Effector CD8-positive, alpha-beta T cell (primary cell): ENCODE results near the gene CASP8.

Experiments used
- DNase-seq: peaks from one replicate; lab custom pipeline; 2025; lab: John Stamatoyannopoulos, UW

Gene CASP8

DNA sequence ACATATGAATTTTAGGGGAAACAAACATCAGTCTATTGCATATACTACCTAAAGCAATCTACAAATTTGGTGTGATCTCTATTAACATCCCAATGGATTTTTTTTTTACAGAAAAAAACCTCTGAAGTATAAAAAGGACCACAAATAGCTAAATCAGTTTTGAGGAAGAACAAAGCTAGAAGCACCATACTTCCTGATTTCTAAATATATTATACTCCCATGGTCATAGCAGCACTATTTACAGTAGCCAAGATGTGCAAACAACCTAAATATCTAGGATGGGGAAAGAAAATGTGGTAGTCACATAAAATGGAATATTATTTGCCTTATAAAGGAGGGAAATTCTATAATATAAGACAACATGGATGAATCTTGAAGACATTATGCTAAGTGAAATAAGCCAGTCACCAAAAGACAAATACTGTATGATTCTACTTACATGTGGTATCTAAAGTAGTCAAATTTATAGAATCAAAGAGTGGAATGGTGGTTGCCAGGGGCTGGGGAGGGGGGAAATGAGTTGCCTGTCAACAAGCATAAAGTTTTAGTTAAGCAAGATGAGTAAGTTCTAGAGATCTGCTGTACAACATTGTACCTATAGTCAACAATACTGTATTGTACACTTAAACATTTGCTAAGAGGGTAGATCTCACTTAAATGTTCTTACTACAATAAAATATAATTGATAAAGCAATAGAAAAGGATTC, 17.6 kb upstream of the CASP8 start:
- DNase-seq, result no peak

DNA sequence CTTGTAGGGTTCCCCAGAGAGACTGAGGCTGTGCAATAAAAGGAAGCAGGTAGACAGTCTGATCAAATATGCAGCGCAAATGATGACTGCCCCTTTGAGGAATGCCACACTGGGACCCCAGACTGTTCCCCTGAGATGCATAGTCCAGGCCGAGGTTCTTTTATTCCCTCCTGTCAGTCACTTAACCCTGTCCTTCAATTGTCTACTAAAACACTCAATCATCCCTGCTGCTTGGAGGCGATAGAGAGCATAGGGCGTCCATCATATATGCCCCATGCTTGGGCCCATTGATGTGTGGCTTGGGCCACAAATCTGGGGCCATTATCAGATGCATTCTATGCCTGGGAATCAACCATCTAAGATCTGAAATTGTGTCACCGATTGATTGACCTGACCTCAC, 15.5 kb upstream of the CASP8 start:
- no peak for DNase-seq

DNA sequence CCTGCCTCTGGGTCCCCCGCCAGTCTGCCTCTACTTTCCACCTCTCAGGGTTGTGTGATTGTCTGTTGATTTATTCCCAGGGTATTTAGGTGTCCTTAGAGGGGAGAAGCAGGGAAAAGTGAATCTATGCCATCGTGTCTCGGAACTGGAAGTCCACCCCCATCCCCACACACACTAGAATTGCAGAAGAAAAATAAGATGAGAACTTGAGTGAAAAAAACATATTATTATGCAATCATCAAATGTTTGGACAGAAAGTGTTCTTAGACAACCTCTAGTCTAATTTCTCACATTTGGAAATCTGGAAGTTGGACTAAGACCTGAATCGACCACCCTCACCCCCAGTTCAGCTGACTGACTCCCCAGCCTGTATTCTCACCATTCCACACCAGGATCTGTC, 14.1 kb upstream of the CASP8 start:
- no peak for DNase-seq

DNA sequence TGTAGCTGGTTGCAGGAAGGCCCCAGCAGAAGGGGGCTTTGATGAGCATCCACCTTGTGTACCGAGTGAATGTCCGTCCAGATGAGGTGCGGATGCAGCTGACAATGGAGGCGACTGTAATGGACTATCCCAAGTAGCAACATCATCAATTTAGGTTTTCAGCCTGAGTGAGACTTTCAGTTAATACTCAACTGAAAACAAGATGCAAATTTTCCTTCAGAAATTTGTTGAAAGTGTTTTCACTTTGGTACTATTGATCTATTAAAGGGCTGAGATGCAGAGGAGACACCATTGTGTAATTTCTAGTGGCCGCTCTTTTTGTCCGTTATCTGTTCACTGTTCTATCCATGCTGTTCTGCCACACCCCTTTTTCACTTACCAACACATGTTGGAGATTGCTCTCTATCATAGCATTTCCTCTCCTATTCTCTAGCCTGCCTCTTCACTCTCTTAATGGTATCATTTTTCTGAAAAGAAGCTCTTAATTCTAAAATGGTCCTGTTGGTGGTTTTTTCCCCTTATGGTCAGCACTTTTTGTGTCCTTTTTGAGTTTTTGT, 12.0 kb upstream of the CASP8 start:
- DNase-seq, result no peak

DNA sequence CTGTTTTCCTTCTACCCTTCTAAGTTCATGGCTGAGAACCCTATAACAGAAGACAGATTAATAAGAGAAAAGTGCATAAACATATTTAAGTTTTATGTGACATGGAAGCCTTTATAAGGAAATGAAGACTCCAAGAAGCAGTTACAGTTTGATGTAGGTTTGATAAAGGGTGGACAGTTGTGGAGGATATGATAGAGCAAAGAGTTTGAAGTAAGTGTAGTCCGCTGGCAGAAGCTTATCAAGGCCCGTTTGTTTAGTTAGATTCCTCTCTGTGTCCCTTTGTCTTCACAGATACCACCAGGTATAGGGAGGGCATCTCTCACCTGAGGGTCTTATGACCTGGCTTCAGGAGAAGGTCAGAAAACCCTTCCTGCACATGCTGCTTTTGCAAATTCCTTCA, 10.4 kb upstream of the CASP8 start:
- no peak for DNase-seq

DNA sequence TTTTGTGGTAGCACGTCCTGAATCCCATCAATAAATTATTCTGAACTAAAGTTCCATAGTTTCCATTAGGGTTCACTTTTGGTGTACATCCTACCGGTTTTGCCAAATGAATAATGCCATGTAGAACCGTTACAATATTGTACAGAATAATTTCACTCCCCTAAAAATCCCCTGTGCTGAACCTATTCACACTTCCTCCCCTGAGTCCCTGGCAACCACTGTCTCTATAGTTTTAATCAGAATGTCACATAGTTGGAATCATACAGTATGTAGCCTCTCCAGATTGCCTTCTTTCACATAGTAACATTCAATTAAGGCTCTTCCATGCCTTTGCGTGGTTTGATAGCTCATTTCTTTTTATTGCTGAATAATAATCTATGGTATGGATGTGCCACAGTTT, 9.6 kb upstream of the CASP8 start:
- DNase-seq, result no peak

DNA sequence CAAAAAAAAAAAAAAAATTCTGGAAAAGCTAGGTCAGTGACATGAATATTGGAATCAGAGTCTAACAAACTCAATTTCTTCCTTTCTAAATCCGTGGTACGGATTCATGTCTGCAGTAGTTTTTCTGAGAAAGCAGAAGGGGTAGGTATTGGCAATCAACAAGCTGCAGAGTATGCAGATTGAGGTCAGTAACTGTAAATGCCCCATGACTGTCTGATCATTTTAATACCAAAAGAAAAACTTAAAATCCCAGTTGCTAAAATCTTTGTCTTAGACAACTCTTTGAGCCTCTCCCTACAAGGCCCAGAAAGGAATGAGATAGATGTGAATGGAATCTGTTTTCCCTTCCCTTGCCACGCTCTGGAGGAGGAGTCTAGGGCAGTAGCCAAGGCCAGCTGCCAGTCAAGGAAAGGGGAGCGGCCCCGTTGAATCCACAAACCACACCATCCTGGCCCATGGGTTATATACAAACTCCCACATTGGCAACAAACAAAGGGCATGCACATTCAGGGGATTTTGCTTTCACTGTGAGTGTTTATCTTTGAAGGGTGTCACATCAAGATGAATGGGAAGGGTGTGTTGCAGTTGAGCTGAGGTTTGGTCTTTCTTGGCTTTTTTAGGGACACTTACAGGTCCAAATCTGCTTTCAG, 6.1 kb upstream of the CASP8 start:
- DNase-seq, result no peak

DNA sequence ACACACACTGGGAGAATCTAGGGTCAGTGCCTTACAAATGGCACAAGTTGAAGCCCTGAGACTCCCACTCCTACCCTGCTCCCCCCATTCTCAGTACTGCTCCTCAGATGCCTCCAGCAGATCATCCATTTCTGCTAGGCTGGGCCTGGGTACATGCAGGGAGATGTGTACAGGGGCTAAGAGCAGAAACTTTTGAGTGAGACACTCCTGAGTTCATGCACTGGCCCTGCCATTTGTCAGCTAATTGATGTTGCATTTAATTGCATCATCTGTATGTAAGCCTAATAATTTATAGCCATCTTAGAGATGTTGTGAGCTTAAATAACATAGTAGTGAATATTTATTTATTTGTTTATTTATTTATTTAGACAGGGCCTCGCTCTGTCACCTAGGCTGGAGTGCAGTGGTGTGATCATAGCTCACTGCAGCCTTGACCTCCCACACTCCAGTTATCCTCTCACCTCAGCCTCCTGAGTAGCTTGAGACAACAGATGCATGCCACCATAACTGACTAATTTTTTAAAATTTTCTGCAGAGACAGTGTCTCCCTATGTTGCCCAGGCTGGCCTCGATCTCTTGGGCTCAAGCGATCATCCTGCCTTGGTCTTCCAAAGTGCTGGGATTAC, 4.8 kb upstream of the CASP8 start:
- DNase-seq, result no peak

DNA sequence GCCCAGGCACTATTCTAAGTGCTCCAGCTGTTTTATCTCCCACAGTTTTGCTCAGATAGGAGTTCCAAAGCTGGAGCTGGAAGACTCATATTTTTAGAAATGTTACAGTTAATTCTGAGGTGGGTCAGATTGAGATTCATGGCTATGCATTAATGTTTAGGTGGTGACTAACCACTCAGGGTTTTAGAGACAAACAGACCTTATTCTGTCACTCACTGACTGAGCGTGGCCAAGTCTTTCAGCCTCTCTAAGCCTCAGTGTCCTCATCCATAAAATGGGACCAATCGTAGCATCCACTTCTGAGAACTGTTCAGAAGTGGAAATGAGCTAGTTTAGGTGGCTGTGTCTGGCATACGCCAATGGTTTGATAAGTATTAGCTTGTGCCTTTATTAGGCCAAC, 4.3 kb upstream of the CASP8 start:
- DNase-seq, result no peak

DNA sequence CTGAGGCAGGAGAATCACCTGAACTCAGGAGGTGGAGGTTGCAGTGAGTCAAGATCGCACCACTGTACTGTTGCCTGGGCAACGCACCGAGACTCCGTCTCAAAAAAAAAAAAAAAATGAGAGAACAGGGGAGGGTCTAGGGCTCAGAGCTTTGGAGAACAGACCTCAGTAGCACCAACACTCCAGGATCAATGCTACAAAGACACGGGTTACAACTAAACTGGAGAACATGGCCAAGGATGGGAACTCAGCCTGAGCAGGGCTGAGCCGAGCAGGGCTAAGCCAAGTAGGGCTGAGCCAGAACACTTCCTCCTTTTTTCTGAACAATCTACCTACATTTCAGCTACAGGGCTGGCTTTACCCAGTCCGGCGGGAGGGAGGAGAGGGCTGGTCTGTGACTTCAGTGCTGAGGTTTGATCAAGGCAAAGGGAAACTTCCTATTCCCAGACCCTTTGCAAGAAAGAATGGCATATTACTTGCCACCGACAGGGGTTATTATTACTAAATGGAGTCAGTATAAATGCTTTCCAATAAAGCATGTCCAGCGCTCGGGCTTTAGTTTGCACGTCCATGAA, 2.9 kb upstream of the CASP8 start:
- peak; percentile 31 for DNase-seq

DNA sequence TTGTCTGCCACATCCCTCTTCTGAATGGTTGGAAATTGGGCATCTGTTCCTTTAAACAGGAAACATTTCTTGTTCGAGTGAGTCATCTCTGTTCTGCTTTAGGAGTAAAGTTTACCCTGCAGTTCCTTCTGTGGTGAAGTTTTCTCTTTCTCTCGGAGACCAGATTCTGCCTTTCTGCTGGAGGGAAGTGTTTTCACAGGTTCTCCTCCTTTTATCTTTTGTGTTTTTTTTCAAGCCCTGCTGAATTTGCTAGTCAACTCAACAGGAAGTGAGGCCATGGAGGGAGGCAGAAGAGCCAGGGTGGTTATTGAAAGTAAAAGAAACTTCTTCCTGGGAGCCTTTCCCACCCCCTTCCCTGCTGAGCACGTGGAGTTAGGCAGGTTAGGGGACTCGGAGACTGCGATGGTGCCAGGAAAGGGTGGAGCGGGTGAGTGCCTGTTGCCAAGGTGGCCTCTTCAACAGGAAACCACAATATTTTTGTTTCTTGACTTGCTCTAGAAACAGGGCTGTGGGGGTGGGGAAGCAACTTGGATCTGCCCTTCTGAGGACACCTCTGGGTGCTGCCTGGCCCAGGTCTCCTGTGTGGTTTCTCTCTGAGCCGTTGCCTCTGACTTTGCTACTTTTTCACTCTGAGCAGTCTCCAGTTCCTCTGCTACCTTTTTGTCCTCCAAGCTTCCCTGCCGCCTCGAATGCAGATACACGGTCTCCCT, 2.2 kb upstream of the CASP8 start:
- peak; percentile 81 for DNase-seq

DNA sequence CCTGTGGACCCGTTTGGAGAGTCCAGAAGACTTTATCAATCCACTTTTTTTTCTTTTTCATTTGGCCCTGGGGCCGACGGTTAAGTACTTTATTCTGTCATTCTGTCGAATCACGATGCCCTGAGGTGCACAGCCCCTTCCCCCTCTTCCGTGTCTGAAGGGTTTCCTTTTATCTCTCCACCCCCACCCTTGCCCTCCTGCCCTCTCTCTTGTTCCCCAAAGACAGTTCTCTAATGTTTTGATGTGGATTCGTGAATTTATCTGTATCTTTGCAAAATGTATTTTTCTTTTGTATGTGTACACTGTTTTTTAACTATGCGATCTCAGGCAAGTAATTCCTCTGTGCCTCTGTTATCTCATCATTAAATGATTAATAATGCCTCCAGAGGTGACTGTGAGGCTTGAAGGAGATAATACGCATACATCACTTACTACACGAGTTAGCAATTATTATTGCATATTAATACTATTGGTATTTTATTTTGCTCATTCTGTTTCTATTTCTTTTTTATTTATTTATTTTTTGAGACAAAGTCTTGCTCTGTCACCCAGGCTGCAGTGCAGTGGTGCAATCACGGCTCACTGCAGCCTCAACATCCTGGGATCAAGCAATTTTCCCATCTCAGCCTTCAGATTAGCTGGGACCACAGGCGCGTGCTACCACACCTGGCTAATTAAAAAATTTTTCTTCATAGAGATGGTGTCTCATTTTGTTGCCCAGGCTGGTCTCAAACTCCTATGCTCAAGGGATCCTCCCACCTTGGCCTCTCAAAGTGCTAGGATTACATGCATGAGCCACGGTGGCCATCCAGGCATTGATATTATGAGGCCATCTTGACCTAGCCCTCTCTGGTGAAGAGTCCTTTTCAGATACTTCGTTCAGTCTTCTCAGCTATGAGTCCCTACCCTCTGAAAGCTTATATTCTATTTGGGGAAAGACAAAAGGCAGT, 1.4 kb upstream of the CASP8 start:
- DNase-seq, result no peak

DNA sequence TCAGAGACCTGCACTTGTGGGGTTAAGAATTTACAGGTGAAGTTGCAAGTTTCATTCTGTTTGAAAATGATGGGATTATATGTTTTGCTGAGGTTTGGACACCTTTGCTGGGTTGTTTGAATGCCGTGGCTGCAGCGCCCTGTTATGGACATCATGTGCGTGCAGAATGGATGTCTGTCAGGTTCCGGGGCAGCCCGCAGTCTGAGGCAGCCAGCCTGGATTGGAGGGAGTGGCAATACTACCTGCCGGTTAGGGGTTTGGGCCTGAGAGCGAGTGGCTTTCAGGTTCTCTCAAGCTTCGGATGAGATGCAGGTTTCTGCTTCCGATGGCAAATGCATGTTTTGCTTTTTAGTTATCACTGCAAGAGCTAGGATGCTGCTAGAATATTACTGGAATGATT, 1.1 kb downstream of the CASP8 start:
- DNase-seq, result peak; percentile 22

DNA sequence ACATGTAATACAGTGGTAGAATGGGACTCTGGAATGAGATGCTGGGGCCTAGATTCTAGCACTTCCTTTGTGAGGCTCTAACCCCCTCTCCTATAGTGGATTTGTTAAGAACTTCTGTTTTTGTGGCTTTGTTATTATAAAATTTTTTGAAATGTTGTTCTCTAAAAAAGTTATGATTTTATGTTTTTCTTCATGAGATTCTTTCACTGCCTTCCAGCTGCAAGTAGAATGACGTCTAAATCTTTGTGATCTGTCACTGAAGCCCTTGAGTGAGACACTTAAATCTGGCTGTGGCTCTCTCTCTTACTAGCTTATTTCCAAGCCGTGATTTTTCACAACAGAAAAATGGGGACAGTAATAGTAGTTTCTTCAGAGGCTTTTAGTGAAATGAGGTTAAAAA, 1.6 kb downstream of the CASP8 start:
- DNase-seq, result no peak

DNA sequence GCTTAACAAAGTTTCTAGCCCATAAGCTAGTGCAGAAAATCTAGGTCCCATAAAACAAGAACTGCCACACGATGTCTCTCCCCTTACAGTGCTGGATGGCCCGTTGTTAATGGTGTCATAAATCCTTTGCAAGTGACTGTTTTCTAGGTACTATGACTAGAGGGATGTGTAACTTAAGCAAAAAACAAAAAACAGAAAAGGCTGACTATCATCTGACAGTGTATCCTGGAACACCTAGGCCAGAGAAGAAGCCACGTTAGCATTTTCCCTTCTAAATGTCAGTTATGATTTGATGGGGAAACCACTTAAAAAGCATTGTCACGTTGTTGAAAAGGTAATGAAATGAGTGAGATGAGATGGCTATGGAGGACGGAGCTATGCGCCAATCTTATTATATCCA, 2.4 kb downstream of the CASP8 start:
- DNase-seq, result no peak

DNA sequence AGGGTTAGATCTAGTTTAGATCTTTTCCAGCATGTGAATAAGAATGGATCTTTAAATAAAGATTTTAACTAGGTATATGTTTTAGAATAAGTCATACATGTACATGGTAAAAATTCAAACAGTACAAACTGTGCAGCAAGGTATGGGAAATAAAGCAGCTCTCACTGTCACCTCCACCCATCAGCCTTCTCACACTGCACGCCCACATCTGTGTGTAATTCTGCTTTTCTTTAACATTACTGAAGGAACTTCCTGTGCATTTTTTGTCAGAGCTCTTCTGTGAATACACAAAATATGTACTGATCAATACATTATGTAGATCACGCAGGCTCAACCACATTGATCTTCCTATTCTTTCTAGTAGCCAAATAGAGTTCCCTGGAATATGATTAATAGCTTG, 3.4 kb downstream of the CASP8 start:
- DNase-seq, result no peak

DNA sequence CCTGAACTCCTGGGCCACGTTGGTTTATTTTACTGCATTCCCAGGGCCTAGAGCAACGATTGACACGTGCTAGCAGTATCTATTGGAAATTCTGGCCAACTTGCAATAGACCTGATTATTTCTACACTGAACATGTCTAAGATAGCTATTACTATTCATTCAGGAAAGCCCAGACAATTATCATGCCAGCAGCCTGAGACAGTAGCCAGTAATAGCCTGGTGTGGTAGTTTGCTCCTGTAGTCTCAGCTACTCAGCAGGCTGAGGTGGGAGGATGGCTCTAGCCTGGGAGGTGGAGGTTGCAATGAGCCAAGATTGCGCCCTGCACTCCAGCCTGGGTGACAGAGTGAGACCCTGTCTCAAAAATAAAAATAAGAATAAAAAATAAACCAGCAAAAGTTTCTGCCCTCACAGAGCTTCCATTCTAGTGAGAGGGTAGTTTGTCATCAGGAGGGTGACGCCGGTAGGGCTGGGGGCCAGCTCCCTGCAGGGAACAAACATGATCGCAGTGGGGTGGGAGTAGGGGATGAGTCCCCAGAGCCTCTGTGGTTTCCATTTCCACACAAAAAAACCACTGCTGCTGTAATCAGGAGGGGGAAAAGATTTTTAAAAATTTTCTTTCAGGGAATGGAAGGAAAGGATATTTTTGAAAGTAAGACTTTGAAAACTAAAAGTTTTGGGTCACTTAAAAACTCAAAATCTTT, 4.3 kb downstream of the CASP8 start:
- no peak for DNase-seq

DNA sequence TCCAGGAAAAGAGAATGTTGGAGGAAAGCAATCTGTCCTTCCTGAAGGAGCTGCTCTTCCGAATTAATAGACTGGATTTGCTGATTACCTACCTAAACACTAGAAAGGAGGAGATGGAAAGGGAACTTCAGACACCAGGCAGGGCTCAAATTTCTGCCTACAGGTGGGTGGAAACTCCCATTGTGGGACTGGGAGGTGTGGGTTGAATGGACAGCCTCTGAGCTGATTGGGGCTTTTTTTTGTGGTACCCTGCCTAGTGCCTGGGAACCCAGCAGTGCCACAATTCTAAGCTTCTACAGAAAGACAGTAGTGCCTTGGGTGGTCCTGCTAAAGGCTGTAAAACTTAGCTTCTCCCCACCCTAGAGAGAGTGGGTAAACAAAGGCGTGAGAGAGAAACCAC, 6.3 kb downstream of the CASP8 start:
- DNase-seq, result no peak

DNA sequence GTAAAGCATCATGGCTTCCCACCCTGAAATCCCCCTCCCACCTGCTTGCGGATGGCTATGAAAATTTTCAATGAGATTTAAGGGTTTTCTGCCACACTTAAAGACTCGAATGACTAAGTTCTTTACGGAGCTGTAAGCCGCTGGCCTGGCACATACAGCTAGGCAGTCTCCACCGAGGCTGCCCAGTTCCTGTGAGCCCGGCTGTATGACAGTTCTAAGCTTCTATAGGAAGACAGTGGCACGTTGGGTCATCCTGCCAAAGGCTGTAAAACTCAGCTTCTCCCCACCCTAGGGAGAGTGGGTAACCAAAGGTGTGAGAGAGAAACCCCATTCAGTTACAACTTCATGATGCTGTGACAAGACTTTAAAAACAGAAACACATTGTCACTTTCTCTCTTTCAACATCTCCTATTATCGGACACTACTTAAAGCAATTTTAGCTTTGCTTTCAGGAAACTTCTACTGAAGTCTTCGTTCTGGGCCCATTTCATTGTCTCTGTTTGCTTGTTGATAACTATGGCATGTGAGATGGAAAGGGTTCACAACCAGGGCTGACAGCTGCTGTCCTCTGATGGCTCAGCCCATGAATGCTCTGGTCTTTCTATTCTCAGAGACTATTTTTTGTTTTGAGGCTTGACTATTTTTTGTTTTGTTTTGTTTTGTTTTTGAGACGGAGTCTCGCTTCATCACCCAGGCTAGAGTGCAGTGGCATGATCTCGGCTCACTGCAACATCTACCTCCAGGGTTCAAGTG, 7.1 kb downstream of the CASP8 start:
- no peak for DNase-seq

DNA sequence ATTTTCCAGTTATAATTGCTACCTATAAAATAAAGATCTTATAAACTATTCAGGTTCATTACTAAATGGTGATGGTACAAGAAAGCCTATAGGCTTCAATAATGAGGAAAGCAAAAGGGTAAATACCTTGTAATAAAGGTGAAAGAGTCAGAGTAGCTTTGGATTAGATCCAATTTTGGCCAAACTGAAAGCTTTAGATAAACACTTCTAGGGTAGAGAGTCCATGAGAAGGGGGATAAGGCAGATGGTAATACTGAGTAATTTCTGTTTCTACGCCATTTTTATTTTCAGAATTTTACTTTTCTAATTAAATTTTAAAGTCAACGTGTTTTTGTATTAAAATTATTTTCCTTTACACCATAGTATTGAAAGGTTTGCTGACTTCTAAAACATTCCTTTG, 9.4 kb downstream of the CASP8 start:
- no peak for DNase-seq
